ENCODE results near the gene HBA1.
"Not testable (repeated sequence)": the region's sequence is repeated elsewhere in the genome, so short reads cannot be mapped to it uniquely, and the experiment has no call there.

Gene HBA1

DNA sequence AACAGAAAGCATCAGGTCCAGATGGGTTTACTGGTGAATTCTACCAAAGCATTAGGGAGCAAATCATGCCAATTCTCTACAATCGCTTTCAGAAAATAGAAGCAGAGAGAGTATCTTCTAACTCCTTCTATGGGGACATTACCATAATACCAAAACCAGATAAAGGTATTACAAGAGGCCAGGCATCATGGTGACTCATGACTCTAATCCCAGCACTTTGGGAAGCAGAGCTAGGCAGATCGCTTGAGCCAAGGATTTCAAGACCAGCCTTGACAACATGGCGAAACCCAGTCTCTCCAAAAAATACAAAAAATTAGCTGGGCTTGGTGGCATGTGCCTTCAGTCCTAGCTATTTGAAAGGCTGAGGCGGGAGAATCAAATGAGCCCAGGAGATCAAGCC, 26.8 kb downstream of the HBA1 start:
- Histone ChIP-seq H3K36me3 (ENCODE audit: control insufficient read depth, low read length) (peaks cover 71% of the 10 kb centered on the region), H4K20me1 (ENCODE audit: control insufficient read depth, insufficient read depth, low read depth, low read length) (no peaks in the 10 kb centered on the region), H3K9me2 (replicated peaks; ENCODE audit: control insufficient read depth, low read length) (no peaks in the 10 kb centered on the region), H3K9me3 (ENCODE audit: control insufficient read depth, insufficient read depth, low read length) (no peaks in the 10 kb centered on the region), H3K79me2 (ENCODE audit: control insufficient read depth, low read length) (0 out of 2 replicates have a peak, but pooled peaks cover 2% of the 10 kb centered on the region), H3K4me2 (ENCODE audit: low read length) (no peak overlapping the region), H3K27me3 (ENCODE audit: control insufficient read depth, low read length) (no peaks in the 10 kb centered on the region), H3F3A (ENCODE audit: control insufficient read depth, insufficient read depth) (no peaks in the 10 kb centered on the region), H3K4me1 (ENCODE audit: control insufficient read depth, low read length) (no peaks in the 10 kb centered on the region), H3K4me3 (ENCODE audit: low read length) (no peak overlapping the region), H3K27ac (ENCODE audit: low read depth, low read length) (no peak overlapping the region)
- TF ChIP-seq EZH2phosphoT487 (IDR thresholded peaks at IDR 0.05; ENCODE audit: borderline replicate concordance, low read length), result no peak
- TF ChIP-seq, protein P1, sequence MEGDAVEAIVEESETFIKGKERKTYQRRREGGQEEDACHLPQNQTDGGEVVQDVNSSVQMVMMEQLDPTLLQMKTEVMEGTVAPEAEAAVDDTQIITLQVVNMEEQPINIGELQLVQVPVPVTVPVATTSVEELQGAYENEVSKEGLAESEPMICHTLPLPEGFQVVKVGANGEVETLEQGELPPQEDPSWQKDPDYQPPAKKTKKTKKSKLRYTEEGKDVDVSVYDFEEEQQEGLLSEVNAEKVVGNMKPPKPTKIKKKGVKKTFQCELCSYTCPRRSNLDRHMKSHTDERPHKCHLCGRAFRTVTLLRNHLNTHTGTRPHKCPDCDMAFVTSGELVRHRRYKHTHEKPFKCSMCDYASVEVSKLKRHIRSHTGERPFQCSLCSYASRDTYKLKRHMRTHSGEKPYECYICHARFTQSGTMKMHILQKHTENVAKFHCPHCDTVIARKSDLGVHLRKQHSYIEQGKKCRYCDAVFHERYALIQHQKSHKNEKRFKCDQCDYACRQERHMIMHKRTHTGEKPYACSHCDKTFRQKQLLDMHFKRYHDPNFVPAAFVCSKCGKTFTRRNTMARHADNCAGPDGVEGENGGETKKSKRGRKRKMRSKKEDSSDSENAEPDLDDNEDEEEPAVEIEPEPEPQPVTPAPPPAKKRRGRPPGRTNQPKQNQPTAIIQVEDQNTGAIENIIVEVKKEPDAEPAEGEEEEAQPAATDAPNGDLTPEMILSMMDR (IDR thresholded peaks at IDR 0.05; ENCODE audit: low read depth, low read length, poor library complexity, severe bottlenecking), result no peak

DNA sequence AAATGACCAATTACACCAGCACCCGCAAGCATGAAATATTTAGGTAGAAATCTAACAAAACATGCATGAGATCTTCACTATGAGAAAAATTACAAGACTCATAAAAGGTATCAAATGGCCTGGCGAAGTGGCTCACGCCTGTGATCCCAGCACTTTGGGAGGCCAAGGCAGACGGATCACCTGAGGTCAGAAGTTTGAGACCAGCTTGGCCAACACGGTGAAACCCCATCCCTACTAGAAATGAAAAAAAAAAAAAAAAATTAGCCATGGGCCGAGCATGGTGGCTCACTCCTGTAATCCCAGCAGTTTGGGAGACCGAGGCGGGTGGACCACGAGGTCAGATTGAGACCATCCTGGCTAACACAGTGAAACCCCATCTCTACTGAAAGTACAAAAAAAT, 27.6 kb downstream of the HBA1 start:
- H3K9me3 ChIP-seq (ENCODE audit: control insufficient read depth, insufficient read depth, low read length); H3K79me2 ChIP-seq (ENCODE audit: control insufficient read depth, low read length); H3F3A ChIP-seq (ENCODE audit: control insufficient read depth, insufficient read depth); H3K27me3 ChIP-seq (ENCODE audit: control insufficient read depth, low read length); H3K4me3 ChIP-seq (ENCODE audit: low read length); H3K4me1 ChIP-seq (ENCODE audit: control insufficient read depth, low read length); H3K27ac ChIP-seq (ENCODE audit: low read depth, low read length); H3K9me2 ChIP-seq (replicated peaks; ENCODE audit: control insufficient read depth, low read length); H3K4me2 ChIP-seq (ENCODE audit: low read length); H4K20me1 ChIP-seq (ENCODE audit: control insufficient read depth, insufficient read depth, low read depth, low read length): not testable (repeated sequence)
- H3K36me3 ChIP-seq (ENCODE audit: control insufficient read depth, low read length), result peaks cover 71% of the 10 kb centered on the region

DNA sequence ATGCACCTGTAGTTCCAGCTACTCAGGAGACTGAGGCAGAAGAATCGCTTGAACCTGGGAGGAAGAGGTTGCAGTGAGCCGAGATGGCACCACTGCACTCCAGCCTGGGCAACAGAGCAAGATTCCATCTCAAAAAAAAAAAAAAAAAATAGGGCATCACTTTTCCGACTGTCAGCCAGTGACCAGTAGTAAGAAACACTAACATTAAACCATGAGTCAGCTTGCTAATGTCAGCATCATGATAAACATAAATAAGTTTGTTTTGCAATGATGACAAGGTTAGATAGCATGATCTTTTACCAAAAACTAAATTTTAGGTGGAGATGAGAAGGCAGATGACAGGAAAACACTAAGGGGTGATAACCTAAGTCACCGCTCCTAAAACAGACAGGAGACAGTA, 32.9 kb downstream of the HBA1 start:
- H3K4me3 ChIP-seq (ENCODE audit: low read length); H4K20me1 ChIP-seq (ENCODE audit: control insufficient read depth, insufficient read depth, low read depth, low read length); H3K9me2 ChIP-seq (replicated peaks; ENCODE audit: control insufficient read depth, low read length); H3K27ac ChIP-seq (ENCODE audit: low read depth, low read length); H3K9me3 ChIP-seq (ENCODE audit: control insufficient read depth, insufficient read depth, low read length); H3F3A ChIP-seq (ENCODE audit: control insufficient read depth, insufficient read depth); H3K4me2 ChIP-seq (ENCODE audit: low read length); H3K27me3 ChIP-seq (ENCODE audit: control insufficient read depth, low read length); H3K4me1 ChIP-seq (ENCODE audit: control insufficient read depth, low read length): not testable (repeated sequence)
- peaks cover 43% of the 10 kb centered on the region for H3K79me2 ChIP-seq (ENCODE audit: control insufficient read depth, low read length)
- peaks cover 87% of the 10 kb centered on the region for H3K36me3 ChIP-seq (ENCODE audit: control insufficient read depth, low read length)

DNA sequence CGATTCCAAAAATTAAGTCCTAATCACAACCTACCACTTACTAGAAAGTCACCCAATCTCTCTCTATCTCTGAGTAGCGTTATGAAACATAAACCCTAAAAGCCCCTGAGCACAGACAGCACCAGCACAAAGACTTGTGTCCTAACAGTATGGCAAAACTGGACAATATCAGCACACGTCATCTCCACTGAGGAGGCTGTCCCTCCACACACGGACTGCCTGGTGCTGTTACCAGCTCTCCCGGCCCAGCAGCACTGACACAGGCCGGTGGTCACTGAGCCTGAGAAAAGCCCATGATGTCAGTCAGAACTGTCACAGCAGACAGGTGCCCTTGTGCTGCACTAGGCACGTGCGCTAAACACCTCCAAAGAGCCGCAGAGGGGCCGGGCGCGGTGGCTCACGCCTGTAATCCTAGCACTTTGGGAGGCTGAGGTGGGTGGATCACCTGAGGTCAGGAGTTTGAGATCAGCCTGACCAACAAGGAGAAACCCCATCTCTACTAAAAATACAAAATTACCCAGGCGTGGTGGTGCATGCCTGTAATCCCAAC, 35.2 kb downstream of the HBA1 start:
- not testable (repeated sequence) for H4K20me1 ChIP-seq (ENCODE audit: control insufficient read depth, insufficient read depth, low read depth, low read length); H3K4me1 ChIP-seq (ENCODE audit: control insufficient read depth, low read length)
- peaks cover 86% of the 10 kb centered on the region for H3K36me3 ChIP-seq (ENCODE audit: control insufficient read depth, low read length)

DNA sequence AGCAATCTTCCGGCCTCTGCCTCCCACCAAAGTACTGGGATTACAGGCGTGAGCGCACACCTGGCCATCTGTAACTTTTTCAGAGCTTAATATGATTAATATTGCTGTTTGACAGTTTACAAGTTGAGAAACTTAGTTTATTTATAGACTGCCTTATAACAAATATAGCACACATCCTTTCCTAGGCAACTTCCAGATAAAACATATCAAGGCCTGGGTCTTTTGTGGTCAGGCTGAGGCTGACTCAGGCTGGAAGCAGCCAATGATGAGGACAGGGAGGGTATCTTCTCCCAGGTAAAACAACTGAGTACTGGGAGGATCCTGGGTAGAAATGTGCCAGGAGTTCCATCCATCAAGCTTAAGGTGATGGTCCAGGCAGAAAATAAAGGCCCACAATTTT, 36.5 kb downstream of the HBA1 start:
- 0 out of 2 replicates have a peak, but pooled peaks cover 3% of the 10 kb centered on the region for H4K20me1 ChIP-seq (ENCODE audit: control insufficient read depth, insufficient read depth, low read depth, low read length)

More for the DNA sequence above, 35.2 kb downstream of the HBA1 start:
- not testable (repeated sequence) for H3F3A ChIP-seq (ENCODE audit: control insufficient read depth, insufficient read depth); H3K9me3 ChIP-seq (ENCODE audit: control insufficient read depth, insufficient read depth, low read length); H3K27ac ChIP-seq (ENCODE audit: low read depth, low read length); H3K9me2 ChIP-seq (replicated peaks; ENCODE audit: control insufficient read depth, low read length); H3K4me2 ChIP-seq (ENCODE audit: low read length); H3K4me3 ChIP-seq (ENCODE audit: low read length); H3K27me3 ChIP-seq (ENCODE audit: control insufficient read depth, low read length)
- H3K79me2 ChIP-seq (ENCODE audit: control insufficient read depth, low read length), result peaks cover 65% of the 10 kb centered on the region

More for the DNA sequence above, 36.5 kb downstream of the HBA1 start:
- H3K36me3 ChIP-seq (ENCODE audit: control insufficient read depth, low read length), result peaks cover 85% of the 10 kb centered on the region
- H3K4me3 ChIP-seq (ENCODE audit: low read length), result no peak overlapping the region
- TF ChIP-seq EZH2phosphoT487 (IDR thresholded peaks at IDR 0.05; ENCODE audit: borderline replicate concordance, low read length), result no peak
- TF ChIP-seq, protein P1 (IDR thresholded peaks at IDR 0.05; ENCODE audit: low read depth, low read length, poor library complexity, severe bottlenecking), result no peak
- H3K4me1 ChIP-seq (ENCODE audit: control insufficient read depth, low read length), result no peaks in the 10 kb centered on the region
- H3K27me3 ChIP-seq (ENCODE audit: control insufficient read depth, low read length), result no peaks in the 10 kb centered on the region
- no peak overlapping the region for H3K4me2 ChIP-seq (ENCODE audit: low read length)
- no peaks in the 10 kb centered on the region for H3K9me3 ChIP-seq (ENCODE audit: control insufficient read depth, insufficient read depth, low read length)
- H3F3A ChIP-seq (ENCODE audit: control insufficient read depth, insufficient read depth), result 0 out of 2 replicates have a peak, but pooled peaks cover 2% of the 10 kb centered on the region
- no peaks in the 10 kb centered on the region for H3K9me2 ChIP-seq (replicated peaks; ENCODE audit: control insufficient read depth, low read length)
- H3K79me2 ChIP-seq (ENCODE audit: control insufficient read depth, low read length), result peaks cover 73% of the 10 kb centered on the region
- H3K27ac ChIP-seq (ENCODE audit: low read depth, low read length), result no peak overlapping the region

Measured in DOHH2 (cell line).